MM.1S (cell line): ENCODE results near the gene TAS2R41.
"Not testable (repeated sequence)": the region's sequence is repeated elsewhere in the genome, so short reads cannot be mapped to it uniquely, and the experiment has no call there.

Experiments
- DNase-seq: peaks from one replicate; pipeline ENCODE4 v3.0.0-alpha.2; 2015
- H2AFZ ChIP-seq: fragments of 300-600 bp; sonication (generic); 2 replicates; pipeline ENCODE4 v1.6.0; 2016; ENCODE audit warnings: antibody characterized with exemption, low read length
- H3F3A ChIP-seq: fragments of 300-600 bp; sonication (generic); 2 replicates; pipeline ENCODE4 v1.6.1; 2016; ENCODE audit warnings: mild to moderate bottlenecking, antibody characterized with exemption, low read length, moderate library complexity, mixed read lengths; ENCODE audit not compliant: insufficient read depth
- H3K27ac ChIP-seq: fragments of 300-600 bp; sonication (generic); 2 replicates; pipeline ENCODE4 v1.5.1; 2016; ENCODE audit warnings: mild to moderate bottlenecking, low read length
- H3K27me3 ChIP-seq: fragments of 300-600 bp; sonication (generic); replicated peaks from 2 replicates; pipeline ENCODE4 v1.6.0; 2016; ENCODE audit warnings: low read length; ENCODE audit not compliant: insufficient read depth
- H3K36me3 ChIP-seq: fragments of 300-600 bp; sonication (generic); replicated peaks from 2 replicates; pipeline ENCODE4 v1.6.1; 2016; ENCODE audit warnings: mild to moderate bottlenecking, low read length, mixed read lengths; ENCODE audit not compliant: insufficient read depth
- H3K4me1 ChIP-seq: fragments of 300-600 bp; sonication (generic); 2 replicates; pipeline ENCODE4 v1.6.1; 2016; ENCODE audit warnings: low read length, mixed read lengths
- H3K4me2 ChIP-seq: fragments of 300-600 bp; sonication (generic); 2 replicates; pipeline ENCODE4 v1.6.0; 2016; ENCODE audit warnings: low read depth, low read length
- H3K4me3 ChIP-seq: fragments of 300-600 bp; sonication (generic); 2 replicates; pipeline ENCODE4 v1.5.1; 2016; ENCODE audit warnings: low read length, mixed read lengths
- H3K79me2 ChIP-seq: fragments of 300-600 bp; sonication (generic); 2 replicates; pipeline ENCODE4 v1.6.1; 2016; ENCODE audit warnings: mixed run types, low read length, mixed read lengths
- H3K9ac ChIP-seq: fragments of 300-600 bp; sonication (generic); 2 replicates; pipeline ENCODE4 v1.6.1; 2016; ENCODE audit warnings: low read length, mixed read lengths
- H3K9me2 ChIP-seq: fragments of 300-600 bp; sonication (generic); replicated peaks from 2 replicates; pipeline ENCODE4 v1.6.1; 2016; ENCODE audit warnings: mild to moderate bottlenecking, low read length, mixed read lengths; ENCODE audit not compliant: insufficient read depth
- H3K9me3 ChIP-seq: fragments of 300-600 bp; sonication (generic); replicated peaks from 2 replicates; pipeline ENCODE4 v1.6.1; 2016; ENCODE audit warnings: mild to moderate bottlenecking, low read length, mixed read lengths; ENCODE audit not compliant: insufficient read depth
- H4K20me1 ChIP-seq: fragments of 300-600 bp; sonication (generic); 2 replicates; pipeline ENCODE4 v1.6.1; 2016; ENCODE audit warnings: mild to moderate bottlenecking, low read length, moderate library complexity, mixed read lengths; ENCODE audit not compliant: insufficient read depth
- EZH2 ChIP-seq: fragments of 300-600 bp; sonication (generic); optimal IDR thresholded peaks from 2 replicates; pipeline ENCODE3; 2017; ENCODE audit warnings: low read depth, mild to moderate bottlenecking, antibody characterized with exemption, low read length, mixed read lengths
- EZH2phosphoT487 ChIP-seq: fragments of 300-600 bp; sonication (generic); IDR thresholded peaks from 2 replicates; pipeline ENCODE4 v1.6.1; 2018; ENCODE audit warnings: antibody characterized with exemption, low read length
- TF ChIP-seq, protein P1 (sequence below): fragments of 300-600 bp; sonication (generic); IDR thresholded peaks from 2 replicates; pipeline ENCODE4 v1.5.1; 2016; ENCODE audit warnings: antibody characterized with exemption, low read length, mixed read lengths

The TAS2R41 gene

DNA sequence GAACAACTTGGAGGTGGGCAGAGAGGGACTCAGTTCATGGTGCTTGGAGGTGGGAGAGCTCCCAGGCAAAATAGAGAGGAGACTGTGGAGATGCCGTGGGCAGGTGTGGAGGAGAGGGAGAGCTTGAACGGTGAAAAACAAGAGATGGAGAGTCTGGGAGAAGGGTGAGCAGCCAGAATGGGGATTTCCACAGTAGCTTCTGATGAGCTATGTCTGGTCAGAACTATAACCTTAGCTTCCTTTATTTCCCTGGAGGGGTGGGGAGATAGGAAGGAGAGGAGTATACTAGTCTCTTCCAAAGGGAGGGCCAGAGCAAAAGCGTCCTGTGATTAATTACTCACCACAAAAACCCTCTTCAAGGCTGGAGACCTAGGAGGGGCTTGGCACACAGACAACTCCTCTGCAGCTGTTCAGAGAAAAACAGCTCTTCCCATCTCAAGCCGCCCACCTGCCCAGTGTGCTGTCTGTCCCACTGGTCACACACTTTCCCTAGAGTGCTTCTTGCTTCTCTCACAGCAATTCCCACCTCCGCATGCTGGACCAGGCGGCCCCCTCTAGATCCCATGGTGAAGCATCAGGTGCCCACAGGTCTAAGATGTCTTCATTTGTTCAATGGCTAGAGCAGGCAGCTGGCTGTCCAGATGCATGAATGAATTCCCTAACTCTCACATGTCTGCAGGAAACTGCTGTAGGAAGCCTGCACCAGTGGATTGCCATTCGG is 41.9 kb downstream of the TAS2R41 start:
- DNase-seq, result no peak
- no peaks in the 10 kb centered on the region for H3K9me2 ChIP-seq
- no peak overlapping the region for H3K9ac ChIP-seq
- H4K20me1 ChIP-seq, result no peaks in the 10 kb centered on the region
- H3K27me3 ChIP-seq, result no peaks in the 10 kb centered on the region
- H3K4me3 ChIP-seq, result no peak overlapping the region
- H3K36me3 ChIP-seq, result no peaks in the 10 kb centered on the region
- TF ChIP-seq EZH2phosphoT487 (no peak), EZH2 (no peak)
- TF ChIP-seq, protein P1, sequence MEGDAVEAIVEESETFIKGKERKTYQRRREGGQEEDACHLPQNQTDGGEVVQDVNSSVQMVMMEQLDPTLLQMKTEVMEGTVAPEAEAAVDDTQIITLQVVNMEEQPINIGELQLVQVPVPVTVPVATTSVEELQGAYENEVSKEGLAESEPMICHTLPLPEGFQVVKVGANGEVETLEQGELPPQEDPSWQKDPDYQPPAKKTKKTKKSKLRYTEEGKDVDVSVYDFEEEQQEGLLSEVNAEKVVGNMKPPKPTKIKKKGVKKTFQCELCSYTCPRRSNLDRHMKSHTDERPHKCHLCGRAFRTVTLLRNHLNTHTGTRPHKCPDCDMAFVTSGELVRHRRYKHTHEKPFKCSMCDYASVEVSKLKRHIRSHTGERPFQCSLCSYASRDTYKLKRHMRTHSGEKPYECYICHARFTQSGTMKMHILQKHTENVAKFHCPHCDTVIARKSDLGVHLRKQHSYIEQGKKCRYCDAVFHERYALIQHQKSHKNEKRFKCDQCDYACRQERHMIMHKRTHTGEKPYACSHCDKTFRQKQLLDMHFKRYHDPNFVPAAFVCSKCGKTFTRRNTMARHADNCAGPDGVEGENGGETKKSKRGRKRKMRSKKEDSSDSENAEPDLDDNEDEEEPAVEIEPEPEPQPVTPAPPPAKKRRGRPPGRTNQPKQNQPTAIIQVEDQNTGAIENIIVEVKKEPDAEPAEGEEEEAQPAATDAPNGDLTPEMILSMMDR, result no peak
- H3K4me2 ChIP-seq, result no peak overlapping the region
- no peaks in the 10 kb centered on the region for H3K79me2 ChIP-seq
- no peaks in the 10 kb centered on the region for H3K4me1 ChIP-seq
- H3K27ac ChIP-seq, result no peak overlapping the region
- H2AFZ ChIP-seq, result no peak overlapping the region
- H3K9me3 ChIP-seq, result no peaks in the 10 kb centered on the region
- no peaks in the 10 kb centered on the region for H3F3A ChIP-seq

DNA sequence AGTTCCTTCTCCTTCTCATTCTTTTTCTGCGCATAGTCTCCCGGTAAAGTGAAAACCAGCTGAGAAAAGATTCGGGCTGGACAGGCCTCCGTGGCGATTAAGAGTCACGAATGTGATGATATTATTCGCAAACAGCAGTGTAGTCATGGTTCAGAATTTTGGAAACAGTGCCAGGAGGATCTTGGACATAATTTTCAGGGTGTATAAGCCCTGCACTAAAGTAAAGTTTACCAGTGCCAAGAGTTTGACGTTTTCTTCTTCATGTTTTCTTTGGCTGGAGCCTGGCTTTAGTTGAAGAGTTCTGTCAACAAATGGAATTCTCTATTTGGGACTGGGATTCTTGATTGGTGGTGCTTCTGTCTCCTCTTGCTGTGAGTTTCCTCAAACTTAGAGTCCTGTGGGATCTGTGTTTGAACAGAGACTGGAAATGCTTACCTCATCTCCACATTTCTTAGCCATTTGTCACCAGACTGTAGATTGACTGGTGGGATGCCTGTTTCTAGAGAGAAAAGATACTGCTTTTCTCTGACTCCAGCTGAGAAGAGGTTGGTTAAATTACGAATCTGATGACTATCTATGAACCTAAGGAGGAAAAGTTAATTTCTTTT is 44.7 kb downstream of the TAS2R41 start:
- not testable (repeated sequence) for H3K36me3 ChIP-seq, DNase-seq, H3K27me3 ChIP-seq, H3K9me2 ChIP-seq, H2AFZ ChIP-seq, H3K79me2 ChIP-seq, H3K9me3 ChIP-seq, H3K4me2 ChIP-seq, H3K9ac ChIP-seq, H4K20me1 ChIP-seq, H3K4me3 ChIP-seq, H3K4me1 ChIP-seq, H3F3A ChIP-seq, H3K27ac ChIP-seq
